Ascending aorta (tissue), 2 donors: Measurements from ENCODE around the gene DNAJC6. TPM values are rescaled to one million over a fixed set of nuclear protein-coding genes. Genes with fewer than 3 reads are reported as not detected.
A peak's percentile ranks its signal among the peaks of the same experiment; 100 is the strongest.

Source experiments
- DNase-seq, 2 donors: peaks; one replicate each; pipeline ENCODE4 v3.0.0-alpha.2; 2019; ENCODE audit warnings: low spot score in 2 of 2
- H3K27ac ChIP-seq, 2 donors: fragments of 200-600 bp; sonication (generic); one replicate each; pipeline ENCODE4 v1.5.1; 2016 to 2017; ENCODE audit warnings: mild to moderate bottlenecking in 1 of 2
- H3K27me3 ChIP-seq: fragments of 200-600 bp; sonication (generic); one replicate; pipeline ENCODE4 v1.5.1; 2017
- H3K36me3 ChIP-seq, 2 donors: fragments of 200-600 bp; sonication (generic); one replicate each; pipeline ENCODE4 v1.5.1; 2016
- H3K4me1 ChIP-seq, 2 donors: fragments of 200-600 bp; sonication (generic); one replicate each; pipeline ENCODE4 v1.5.1; 2016 to 2017; ENCODE audit warnings: mild to moderate bottlenecking in 1 of 2
- H3K4me3 ChIP-seq, 2 donors: fragments of 200-600 bp; sonication (generic); one replicate each; pipeline ENCODE4 v1.5.1; 2016 to 2017; ENCODE audit warnings: mild to moderate bottlenecking in 1 of 2
- H3K9me3 ChIP-seq, 2 donors: fragments of 200-600 bp; sonication (generic); one replicate each; pipeline ENCODE4 v1.5.1; 2016
- CTCF ChIP-seq, 3 experiments: fragments of 200-600 bp in 2 of 3; fragments of 450-650 bp in 1 of 3; sonication (generic) in 2 of 3; IDR thresholded peaks; one replicate each; pipeline ENCODE4 v1.5.1; 2016 to 2019; ENCODE audit warnings: antibody characterized with exemption in 3 of 3, mild to moderate bottlenecking in 1 of 3, moderate library complexity in 1 of 3
- intact Hi-C: fragments of 100-400 bp; cut with DNase I; formaldehyde crosslinking; loops from one replicate; pipeline ENCODE4 v1.15.1; 2023
- total RNA-seq: library from RNA; depleted of rRNA; stranded (reverse); fragments of >200 nt; gene quantifications from one replicate; pipeline ENCODE4 v1.1.0, GENCODE V29; 2016

The DNAJC6 gene
- total RNA-seq, 1 donor from 2014 or later, result 0.21 TPM

GRCh38 chr1:65425697-65426096 lies 116.4 kb downstream of the DNAJC6 start:
- intact Hi-C loops, result loop anchor here (10.0 kb wide), 1 partner anchor 839 kb away; no protein-coding TSS in a partner anchor
- Histone ChIP-seq H3K36me3 (peaks cover 9 to 33% of the 10 kb centered on the region in 2 donors), H3K4me1 (peaks cover 4 to 35% of the 10 kb centered on the region in 2 donors), H3K27ac (no peak overlapping the region), H3K27me3 (no peaks in the 10 kb centered on the region), H3K4me3 (no peak overlapping the region), H3K9me3 (no peaks in the 10 kb centered on the region)
- TF ChIP-seq CTCF (IDR thresholded peaks at IDR 0.05), result no peak
- DNase-seq, result no peak

GRCh38 chr1:65429078-65429477 lies 119.7 kb downstream of the DNAJC6 start:
- no peak for TF ChIP-seq CTCF (IDR thresholded peaks at IDR 0.05)
- DNase-seq, result no peak
- intact Hi-C loops, result loop anchor here (10.0 kb wide), 1 partner anchor 836 kb away; no protein-coding TSS in a partner anchor
- Histone ChIP-seq H3K36me3 (peaks cover 14 to 48% of the 10 kb centered on the region in 2 donors), H3K27me3 (no peaks in the 10 kb centered on the region), H3K4me3 (no peak overlapping the region), H3K27ac (peak overlapping the region; percentile 59 to 65), H3K4me1 (peaks cover 0 to 30% of the 10 kb centered on the region in 2 donors), H3K9me3 (no peaks in the 10 kb centered on the region)

- Histone ChIP-seq H3K27ac (peak overlapping the region; percentile 59 to 65), H3K36me3 (peaks cover 14 to 50% of the 10 kb centered on the region in 2 donors), H3K4me3 (no peak overlapping the region), H3K27me3 (no peaks in the 10 kb centered on the region), H3K4me1 (peaks cover 0 to 23% of the 10 kb centered on the region in 2 donors), H3K9me3 (no peaks in the 10 kb centered on the region)
- TF ChIP-seq CTCF (IDR thresholded peaks at IDR 0.05), result no peak
- intact Hi-C loops, result loop anchor here (5.0 to 10.0 kb wide), 2 partner anchors 257 to 835 kb away; no protein-coding TSS in a partner anchor
- no peak for DNase-seq
These were observed 120.5 kb downstream of the DNAJC6 start for GRCh38 chr1:65429806-65430205.

- Histone ChIP-seq H3K9me3 (no peaks in the 10 kb centered on the region), H3K4me1 (peaks cover 0 to 19% of the 10 kb centered on the region in 2 donors), H3K4me3 (no peak overlapping the region), H3K27me3 (no peaks in the 10 kb centered on the region), H3K27ac (peak overlapping the region; percentile 59 to 65), H3K36me3 (peaks cover 10 to 45% of the 10 kb centered on the region in 2 donors)
- intact Hi-C loops, result loop anchor here (5.0 kb wide), 1 partner anchor 256 kb away; no protein-coding TSS in a partner anchor
- DNase-seq, result no peak
- TF ChIP-seq CTCF (IDR thresholded peaks at IDR 0.05), result peak in 2 of 3 experiments; percentile 34 to 52
These were observed 121.9 kb downstream of the DNAJC6 start for GRCh38 chr1:65431111-65431705.

- Histone ChIP-seq H3K36me3 (peaks cover 5 to 36% of the 10 kb centered on the region in 2 donors), H3K4me1 (peaks cover 0 to 19% of the 10 kb centered on the region in 2 donors), H3K9me3 (no peaks in the 10 kb centered on the region), H3K4me3 (no peak overlapping the region), H3K27ac (no peak overlapping the region), H3K27me3 (no peaks in the 10 kb centered on the region)
- DNase-seq, result no peak
- no peak for TF ChIP-seq CTCF (IDR thresholded peaks at IDR 0.05)
- intact Hi-C loops, result loop anchor here (5.0 kb wide), 1 partner anchor 254 kb away; no protein-coding TSS in a partner anchor
These were observed 123.6 kb downstream of the DNAJC6 start for GRCh38 chr1:65432918-65433317.
